DMS114 treated with DMSO at 0.1 percent for 48 hours (cell line): ENCODE measurements around the gene HDAC8.
A peak's percentile ranks its signal among the peaks of the same experiment; 100 is the strongest.
"Not testable (repeated sequence)": the region's sequence is repeated elsewhere in the genome, so short reads cannot be mapped to it uniquely, and the experiment has no call there.

ENCODE experiments used
- DNase-seq: peaks from one replicate; lab custom pipeline; 2025; ENCODE audit not compliant: unreplicated experiment; lab: John Stamatoyannopoulos, UW

The HDAC8 gene

DNA sequence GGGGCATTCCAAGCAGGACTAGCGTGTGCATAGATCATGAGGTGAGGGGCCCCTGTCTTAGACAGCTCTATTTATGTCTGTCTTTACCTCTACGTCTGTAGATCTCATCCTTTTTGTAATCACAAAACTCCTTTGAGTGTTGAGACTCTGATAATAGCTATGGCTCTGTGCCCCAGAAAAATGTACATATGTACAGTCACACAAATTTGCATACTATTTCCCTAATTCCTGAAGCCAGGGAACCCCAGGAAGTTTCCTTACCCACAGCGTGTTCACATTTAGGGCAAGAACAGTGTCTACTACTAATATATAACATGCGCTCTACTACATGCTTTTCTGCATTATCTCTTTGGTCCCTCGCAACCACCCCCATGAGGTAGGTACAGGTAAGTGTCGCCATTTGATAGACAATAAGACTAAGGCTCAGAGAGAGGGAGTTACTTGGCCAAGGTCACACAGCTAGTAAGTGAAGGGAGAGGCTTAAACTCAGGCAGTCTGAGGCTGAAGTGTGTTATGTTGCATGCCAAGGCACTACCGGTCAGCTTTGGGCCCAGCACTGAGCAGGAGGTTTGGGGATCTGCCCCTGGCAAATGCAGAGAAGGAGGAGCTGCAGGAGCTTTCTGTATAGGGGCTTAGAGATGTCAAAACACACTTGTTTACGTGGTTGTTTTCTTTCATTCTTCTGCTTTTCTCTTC lies 245.9 kb downstream of the HDAC8 start:
- DNase-seq = no peak

DNA sequence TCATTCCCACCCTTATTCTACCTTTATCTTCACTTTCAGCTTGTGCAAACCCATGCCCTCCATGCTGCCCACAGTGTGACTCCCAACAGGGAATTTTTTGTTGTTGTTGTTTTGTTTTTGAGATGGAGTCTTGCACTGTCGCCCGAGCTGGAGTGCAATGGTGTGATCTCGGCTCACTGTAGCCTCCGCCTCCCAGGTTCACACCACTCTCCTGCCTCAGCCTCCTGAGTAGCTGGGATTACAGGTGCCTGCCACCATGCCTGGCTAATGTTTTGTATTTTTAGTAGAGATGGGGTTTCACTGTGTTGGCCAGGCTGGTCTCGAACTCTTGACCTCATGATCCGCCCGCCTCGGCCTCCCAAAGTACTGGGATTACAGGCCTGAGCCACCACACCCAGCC lies 253.0 kb downstream of the HDAC8 start:
- DNase-seq = not testable (repeated sequence)

GRCh38 chrX:72317139-72317538 lies 255.5 kb downstream of the HDAC8 start:
- DNase-seq = no peak

DNA sequence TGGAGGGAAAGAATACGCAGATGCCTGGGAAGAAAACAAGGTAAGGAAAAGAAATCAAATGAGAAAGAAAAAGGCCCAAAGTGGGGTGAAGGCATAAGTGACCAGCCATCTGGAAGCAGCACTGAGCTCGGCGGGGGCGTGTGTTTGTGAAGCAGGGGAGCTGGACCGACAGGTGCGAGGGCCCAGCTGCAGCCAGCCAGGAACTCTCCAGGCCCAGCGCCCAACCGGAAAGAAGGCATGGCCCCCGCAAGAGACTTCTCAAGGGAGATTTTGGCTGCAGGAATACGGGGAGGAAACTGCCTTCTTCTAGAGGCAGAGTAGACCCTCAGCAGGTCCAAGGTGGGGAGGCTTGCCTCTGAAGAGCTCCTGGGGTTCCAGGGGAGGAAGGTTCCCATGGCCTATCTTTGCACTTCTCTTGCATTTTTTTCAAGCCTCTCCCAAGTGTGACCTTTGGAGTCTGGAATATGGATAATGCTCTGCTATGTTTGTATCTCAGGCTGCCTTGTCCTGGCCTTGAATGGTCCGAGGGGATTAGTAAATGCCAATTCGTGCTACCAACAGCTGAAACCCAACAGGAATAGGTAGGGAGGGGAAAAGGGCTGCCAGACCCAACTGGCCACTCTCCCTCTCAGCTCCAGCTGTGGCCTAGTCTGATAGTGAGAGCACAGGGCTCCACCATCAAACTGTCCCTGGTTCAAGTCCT lies 256.1 kb downstream of the HDAC8 start:
- DNase-seq = no peak

DNA sequence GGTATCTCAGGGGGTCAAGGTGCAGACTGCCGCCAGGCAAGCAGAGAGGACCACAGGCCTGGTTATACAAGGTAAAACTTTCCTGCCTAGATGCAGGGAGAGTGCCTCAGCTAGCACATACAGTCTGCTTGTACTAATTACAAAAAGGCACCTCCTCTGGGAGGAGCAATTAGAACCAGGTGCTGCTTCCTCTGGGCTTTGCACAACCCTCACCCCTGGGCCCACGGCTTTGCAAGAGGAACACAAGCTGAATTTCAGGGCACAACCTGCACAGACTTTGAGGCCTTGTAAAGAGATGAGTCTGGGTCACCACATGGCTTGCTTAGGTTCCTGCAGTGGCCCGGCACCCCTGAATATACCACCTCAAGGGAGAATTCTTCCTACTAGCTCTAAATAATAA lies 257.8 kb downstream of the HDAC8 start:
- DNase-seq = no peak

GRCh38 chrX:72313707-72314641 lies 258.7 kb downstream of the HDAC8 start:
- DNase-seq = no peak

GRCh38 chrX:72312311-72312940 lies 260.2 kb downstream of the HDAC8 start:
- no peak for DNase-seq

GRCh38 chrX:72309297-72310071 lies 263.2 kb downstream of the HDAC8 start:
- DNase-seq = no peak

DNA sequence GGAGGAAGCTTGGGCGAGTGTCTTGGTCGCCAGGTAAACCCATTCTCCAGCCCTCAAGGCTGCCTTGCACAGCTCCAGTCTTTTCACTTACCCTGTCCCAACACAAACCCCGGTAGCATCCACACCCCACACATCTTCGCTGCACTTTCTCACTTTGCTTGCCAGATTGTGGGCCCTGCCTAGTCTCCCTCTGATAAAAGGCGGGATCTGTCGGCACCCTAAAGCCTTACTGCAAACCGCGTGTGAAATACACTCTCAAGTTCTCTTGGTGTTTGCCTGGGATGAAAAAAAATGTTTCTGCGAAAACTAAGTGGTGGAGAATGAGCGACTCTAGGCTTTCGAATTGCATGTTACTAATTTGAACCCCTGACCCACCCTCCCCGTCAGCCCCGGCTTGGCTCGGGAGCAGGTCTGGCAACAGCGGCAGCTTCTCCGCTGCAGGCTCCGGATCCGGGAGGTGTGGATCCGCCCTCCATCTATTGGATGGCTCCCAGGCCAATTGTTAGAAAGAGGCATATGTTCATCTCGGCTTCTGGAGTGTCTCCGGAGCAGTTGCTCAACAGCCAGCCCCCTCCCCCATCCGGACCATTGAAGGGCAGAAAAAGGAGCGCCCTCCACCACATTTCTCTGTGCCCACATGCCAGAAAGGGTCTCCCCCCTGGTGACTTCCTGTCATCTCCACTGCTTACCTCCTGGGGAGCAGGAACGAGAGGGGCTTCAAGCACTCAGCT lies 263.9 kb downstream of the HDAC8 start:
- peak; percentile 35 for DNase-seq

DNA sequence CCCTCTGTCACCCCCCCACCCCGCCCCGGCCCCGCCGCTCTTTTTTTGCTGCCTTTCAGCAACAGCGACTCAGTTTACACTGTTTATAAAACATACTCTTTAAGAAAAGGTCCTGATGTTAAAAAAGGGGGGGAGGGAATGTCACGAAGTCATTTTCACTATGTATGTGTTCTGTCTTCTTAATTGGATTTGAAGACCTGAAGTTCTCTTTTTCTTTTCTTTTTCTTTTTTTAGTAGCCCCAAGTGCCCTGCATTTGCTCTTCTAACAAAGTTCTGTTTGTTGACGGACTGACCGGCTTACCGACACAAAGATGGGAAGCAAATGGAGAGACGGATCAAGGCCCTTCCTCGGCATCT lies 264.5 kb downstream of the HDAC8 start:
- DNase-seq = no peak

GRCh38 chrX:72307646-72308051 lies 265.0 kb downstream of the HDAC8 start:
- DNase-seq = no peak

GRCh38 chrX:72306851-72307645 lies 265.6 kb downstream of the HDAC8 start:
- peak; percentile 65 for DNase-seq

GRCh38 chrX:72306085-72306801 lies 266.4 kb downstream of the HDAC8 start:
- no peak for DNase-seq

DNA sequence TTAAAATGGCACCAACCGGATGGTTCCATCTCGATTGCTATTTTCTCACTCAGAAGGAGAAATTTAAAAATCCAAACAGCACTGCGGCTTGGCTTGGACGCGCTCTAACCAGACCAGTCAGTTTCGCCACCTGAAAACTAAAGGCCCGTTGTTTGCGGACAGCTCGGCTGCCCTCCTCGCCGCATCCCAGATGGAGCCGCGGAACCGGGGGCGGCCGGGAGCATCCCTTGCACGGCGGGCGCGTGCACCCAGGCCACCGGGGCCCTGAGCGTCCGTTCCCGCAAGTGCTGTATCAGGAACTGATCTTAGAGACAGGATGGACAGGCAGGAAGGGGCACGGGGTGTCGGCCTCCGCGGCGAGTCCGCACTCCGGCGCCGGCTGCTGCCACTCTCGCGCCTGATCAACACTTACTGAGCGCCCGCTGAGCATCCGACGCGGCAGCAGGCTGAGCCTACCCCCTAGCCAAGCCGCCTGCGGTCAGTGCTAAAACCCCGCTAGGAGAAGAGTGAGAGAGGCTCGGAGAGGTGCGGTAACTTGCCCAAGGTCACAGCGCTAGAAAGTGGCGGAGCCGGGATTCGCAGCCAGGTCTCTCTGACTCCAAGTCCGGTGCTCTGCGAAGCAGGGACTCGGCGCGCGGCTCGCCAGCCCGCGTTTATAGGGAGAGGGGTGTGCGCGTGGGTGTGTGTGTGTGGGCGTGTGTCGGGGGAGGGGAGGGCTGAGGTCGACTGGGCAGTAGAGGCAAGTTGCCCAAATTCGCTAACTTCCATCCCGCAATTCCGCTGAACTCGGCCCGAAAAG lies 267.2 kb downstream of the HDAC8 start, which contains the start of gene CITED1:
Gene CITED1, minus strand, starts transcription at position 629 of the 799 bp plus-strand sequence. CDS start 3,045 bp downstream, outside the sequence.
- no peak for DNase-seq

- no peak for DNase-seq
These were observed 267.8 kb downstream of the HDAC8 start for GRCh38 chrX:72304877-72305276.

GRCh38 chrX:72301781-72302180 lies 270.9 kb downstream of the HDAC8 start:
- DNase-seq = no peak

DNA sequence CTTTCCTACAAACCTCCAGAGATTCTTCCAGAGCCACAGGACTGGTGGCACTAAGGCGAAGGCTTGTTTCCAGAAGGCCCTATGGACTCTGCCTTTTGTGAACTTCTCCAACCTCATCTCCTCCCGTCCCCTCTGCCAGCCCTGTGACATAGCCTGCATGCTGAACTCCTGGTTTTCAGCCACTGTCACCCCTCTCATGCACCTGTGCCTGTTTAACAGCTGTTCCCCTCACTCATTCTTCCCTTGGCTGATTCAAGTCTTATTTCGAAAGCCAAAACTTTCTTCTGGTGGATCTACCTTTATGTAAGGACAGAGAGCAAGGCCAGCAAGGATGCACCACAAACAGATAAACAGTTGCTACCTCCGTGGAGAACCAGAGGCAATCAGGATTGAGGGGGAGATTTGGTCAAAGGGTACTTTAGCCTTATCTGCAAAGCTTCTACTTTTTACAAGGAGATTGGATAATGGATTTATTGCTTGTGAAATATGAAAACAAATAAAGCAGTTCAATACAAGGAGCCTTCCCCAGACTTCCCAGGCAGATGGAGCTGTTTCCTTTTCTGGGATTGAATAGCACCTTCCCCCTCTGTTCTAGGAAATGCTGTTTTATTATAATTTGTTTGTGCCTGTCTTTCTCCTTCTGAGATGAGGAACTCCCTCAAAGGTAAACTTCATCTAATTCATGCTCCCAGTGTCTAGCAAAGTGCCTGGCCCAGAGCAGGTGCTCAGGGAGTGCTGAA lies 272.6 kb downstream of the HDAC8 start:
- no peak for DNase-seq
